ENCODE results near the gene NR2F1.
A peak's percentile ranks its signal among the peaks of the same experiment; 100 is the strongest.

The NR2F1 gene

DNA sequence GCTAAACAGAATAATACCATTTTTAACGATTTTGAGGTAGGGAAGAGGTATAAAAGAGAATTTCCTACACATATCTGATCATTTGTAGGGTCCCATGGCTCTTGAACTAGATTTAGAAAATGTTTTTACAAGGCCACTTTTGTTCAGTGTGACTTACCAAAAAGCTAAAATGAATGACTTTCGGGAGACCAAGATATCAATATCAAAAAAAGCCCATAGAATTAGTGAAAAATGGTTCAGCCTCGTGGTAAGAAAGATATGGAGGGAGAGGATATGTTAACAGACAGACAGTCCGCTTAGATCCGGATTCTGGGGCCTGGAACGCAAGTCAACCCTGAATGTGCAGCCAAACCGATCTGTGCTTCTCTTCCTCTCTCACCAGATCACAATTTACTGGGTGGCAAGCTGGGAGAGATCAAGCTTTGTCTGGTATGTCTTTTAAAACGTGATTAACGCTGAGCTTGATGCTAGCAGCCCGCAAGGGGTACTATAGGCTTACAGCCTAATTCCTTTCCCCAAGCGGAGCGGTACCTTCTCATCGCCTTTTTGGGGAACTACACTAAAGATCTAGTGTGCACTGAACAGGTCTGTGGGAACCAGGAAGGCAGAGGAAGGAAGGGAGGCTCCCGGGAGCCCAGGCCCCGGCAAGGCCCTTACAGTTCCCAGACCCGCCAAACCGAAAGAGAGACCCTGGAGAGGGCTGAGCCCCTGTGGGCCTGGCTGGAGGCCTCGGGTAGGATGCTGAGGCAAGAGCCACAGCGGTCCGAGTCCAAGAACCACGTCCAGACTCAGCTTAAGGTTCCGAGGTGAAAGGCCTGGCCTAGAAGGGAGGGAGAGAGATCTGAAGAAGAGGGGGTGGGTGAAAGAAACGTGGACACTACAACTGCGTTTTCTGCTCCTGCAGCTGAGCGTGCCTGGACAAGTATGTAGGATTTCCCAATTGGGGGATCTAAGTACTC is 4.9 kb upstream of the NR2F1 start:
- no peak for DNase-seq

DNA sequence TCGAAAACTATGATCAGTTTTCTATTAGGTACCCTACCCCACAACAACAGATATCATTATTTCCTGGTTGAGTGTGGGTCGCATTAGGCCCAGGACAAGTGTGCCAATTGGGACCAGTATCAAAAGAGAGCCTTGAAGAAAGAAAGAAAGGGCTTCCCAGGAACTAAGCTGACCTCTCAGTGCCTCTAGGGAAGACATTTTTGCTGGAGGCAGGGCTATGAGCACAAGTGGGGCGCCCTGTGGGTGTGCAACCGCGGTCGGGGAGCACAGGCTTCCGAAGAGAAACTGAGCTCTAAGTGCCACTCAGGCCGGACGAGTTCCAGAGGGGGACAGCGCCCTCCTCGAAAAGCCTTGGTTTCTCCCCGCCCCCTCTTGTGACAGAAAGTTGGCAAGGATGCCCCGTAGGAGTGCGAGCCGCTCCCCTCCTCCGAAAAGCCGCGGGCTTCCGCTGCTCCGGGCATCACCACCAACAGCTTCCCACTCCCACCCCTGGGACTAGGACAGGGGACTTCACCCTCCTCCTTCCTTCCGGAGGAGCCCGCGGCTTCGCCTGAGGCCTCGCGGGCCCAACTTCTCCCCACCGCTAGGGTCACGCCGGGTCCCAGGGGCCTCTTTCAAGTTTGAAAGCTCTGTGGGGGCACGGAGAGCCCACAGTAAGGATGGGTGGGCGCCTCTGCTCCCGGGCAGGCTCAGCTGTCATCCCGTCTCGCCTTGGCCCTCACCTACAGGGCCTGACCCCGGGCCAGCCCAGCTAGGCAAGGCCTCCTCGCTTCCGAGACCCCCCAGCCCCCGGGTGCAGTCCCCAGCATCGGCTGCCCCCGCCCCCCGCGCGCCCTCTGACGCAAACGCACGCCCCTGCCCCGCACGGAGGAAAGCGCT is 4.0 kb upstream of the NR2F1 start:
- DNase-seq = peak in 1 of 6 experiments; percentile 16

DNA sequence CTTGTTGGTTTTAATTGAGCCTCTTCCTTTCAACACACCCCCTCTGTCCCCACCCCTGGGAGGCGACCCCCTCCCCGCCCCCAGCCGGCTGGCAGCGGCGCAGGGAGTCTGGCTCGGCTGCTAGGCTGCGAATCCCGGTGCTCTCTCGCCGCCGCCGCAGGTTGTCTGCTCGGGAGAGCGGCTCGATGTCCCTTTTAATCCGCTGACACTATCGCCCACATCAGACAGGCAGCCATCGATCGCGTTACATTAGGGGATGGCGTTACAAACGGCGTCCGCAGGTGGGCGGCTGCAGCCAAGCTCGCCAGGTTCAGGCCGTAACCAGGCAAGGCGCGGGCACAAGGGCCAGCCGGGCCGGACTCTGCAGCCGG is 3.3 kb upstream of the NR2F1 start:
- DNase-seq = peak in 1 of 6 experiments; percentile 26

DNA sequence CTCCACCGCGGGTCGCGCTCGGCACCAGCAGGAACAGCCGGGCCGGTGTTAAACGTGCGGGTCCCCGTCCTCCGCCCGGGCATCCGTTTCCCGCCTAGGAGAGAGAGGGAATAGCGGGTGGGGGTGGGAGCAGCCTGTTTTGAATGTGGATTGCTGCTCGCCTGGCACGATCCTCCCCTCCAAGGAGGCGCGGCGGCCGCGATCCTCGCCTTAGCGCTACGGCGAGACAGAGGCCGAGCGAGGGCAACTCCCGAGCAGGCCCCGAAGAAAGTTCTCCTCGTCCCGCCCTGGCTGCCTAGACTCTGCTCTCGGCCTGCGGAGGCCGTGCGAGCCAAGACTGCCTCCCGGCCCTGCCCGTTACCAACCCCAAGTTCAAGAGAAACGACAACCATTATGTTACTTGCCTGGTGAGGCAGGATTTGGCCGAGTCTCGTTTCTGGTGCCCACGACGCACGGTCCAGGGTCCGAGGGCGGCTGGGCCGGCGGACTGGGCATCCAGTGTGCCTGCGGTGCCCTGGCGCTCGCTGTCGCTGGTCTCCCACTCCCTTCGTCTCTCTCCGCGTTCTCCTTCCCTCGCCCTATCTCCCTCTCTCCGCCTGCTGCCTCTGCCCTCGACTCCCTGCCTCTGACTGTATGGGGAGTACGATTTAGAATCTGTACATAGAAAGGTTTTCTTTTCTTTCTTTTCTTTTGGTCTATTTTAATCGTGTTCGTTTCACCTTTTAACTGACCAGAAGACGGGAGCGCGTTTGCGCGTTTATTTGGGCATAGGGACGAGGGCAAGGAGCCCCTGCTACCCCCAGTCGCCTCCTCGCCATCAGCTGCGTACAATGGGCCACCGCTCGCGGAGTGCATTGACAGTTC is 2.7 kb upstream of the NR2F1 start:
- no peak for DNase-seq

DNA sequence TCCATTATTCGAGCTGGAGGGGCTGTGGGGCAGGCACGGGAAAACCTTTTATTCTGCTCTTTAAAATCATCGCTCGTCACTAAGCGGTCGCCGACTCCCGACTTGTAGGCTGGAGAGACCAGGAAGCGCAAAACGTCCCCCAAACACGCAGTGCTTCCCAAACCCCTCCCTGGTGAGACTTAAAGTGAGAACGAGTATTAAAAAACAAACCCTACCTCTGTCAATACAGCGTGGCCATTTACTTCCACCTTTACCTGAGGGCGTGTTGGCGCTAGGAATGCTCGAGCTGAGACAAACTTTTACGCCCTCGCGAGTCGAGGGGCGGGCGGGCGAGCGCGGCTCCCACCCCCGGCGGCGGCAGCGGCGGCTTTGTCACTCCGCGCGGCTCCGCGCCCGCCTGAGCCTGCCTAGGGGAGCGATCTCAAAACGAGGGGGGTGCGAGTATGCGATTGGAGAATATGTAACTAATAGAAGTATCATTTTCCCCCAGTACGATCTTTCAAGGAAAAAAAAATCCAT is 2.0 kb upstream of the NR2F1 start, which contains the start of gene NR2F1-AS1:
TSS of gene NR2F1-AS1 (minus strand) at position 293 of the 519 bp plus-strand sequence.
- no peak for DNase-seq

DNA sequence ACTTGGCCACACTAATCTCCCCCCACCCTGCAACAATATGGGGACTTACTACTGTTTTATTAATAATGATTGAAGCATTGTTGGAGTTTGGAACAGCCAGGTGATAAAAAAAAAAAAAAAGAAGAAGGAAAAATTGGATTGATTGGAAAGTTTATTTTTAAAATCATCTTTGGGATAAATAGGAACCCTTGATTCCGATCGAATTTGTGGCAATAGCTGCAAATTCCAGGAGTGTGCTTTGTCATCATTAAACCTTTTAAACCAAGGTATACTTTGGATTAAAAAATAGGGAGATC is 907 bp upstream of the NR2F1 start:
- DNase-seq = no peak

DNA sequence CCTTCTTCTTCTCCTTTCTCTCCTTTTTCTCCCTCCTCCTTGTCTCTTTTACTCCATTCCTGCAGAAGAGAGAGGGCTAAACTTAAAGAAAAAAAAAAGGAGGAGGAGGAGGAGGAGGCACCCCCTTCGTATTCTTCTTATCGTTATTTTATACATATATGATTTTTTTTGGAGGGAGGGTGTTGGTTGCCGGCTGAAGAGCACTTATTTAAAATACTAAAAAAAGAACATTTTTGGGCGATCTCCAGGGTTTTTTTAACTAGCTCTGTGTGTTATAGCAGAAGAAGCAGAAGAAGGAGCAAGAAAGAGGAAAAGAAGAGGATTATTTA is 381 bp downstream of the NR2F1 start:
- peak in 1 of 6 experiments; percentile 38 for DNase-seq

DNA sequence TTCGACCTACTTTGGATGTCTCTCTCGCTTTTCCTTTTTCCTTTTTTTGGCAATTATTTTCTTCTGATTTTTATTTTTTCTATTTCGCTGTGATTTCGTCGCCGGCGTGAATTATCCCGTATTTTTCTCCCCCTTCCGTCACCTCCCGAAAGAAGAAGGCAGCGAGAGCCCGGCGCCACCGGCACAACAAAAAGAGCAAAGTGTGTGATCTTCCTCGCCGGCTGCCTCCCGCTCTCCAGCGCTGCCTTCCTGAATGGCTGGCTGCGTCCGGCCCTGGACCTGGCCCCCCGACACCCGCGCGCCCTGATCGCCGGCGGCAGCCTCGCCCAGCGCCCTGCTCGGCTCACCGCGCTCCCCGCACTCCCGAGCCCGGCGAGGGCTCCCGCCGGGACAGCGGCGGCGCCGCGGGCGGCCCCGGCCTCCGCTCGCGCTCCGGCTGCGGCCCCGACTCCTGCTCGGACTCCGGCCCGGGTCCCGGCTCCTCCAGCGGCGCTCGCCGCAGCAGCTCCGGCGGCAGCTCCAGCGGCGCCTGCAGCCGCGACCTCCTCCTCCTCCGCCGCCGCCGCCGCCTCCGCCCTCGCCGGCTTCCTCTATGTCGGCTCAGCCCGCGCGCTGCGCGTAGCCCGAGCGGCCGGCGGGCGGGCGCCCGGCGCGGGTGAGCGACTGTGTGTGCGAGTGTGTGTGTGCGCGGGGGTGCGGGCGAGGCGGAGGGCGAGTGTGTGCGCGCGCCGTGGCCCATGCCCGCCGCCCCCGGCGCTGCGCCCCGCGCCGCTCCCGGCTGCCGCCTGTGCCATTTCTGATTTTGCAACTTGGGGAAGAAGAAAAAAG is 960 bp downstream of the NR2F1 start:
- DNase-seq = peak in 2 of 6 experiments; percentile 12 to 28

DNA sequence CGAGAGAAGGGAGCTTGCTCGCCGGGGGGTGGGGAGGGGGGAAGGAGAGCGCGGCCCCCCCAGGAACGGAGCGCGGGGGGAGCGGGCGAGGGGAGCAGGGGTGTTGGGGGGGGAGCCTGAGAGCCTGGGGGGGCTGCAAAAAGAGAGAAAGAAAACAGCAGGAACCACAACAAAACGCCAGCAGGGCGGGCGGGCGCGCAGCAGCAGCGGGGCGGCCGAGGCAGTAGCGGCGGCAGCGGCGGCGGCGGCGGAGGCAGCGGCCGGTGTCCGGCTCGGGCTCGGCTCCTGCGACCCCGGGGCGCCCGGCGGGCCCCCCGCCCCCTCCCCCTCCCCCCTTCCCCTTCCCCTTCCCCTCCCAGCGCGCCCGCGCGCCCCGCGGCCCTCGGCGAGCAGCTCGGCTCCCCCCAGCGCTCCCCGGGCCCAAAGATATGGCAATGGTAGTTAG is 1.6 kb downstream of the NR2F1 start:
- DNase-seq = no peak

DNA sequence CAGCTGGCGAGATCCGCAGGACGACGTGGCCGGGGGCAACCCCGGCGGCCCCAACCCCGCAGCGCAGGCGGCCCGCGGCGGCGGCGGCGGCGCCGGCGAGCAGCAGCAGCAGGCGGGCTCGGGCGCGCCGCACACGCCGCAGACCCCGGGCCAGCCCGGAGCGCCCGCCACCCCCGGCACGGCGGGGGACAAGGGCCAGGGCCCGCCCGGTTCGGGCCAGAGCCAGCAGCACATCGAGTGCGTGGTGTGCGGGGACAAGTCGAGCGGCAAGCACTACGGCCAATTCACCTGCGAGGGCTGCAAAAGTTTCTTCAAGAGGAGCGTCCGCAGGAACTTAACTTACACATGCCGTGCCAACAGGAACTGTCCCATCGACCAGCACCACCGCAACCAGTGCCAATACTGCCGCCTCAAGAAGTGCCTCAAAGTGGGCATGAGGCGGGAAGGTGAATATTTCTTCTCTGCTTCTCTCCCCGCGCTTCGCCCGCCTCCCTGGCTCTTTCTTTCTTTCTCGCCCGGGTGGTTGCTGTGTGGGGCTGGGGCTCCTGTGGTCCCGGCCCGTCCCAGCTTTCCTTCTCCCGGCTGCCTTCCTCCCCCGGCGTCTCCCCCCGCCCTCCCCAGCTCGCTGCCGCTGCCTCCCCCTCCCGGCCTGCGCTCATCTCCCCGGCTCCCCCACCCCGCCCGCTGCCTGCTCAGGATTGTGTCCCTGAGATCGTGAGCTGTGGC is 2.2 kb downstream of the NR2F1 start:
- DNase-seq = peak in 1 of 6 experiments; percentile 20

DNA sequence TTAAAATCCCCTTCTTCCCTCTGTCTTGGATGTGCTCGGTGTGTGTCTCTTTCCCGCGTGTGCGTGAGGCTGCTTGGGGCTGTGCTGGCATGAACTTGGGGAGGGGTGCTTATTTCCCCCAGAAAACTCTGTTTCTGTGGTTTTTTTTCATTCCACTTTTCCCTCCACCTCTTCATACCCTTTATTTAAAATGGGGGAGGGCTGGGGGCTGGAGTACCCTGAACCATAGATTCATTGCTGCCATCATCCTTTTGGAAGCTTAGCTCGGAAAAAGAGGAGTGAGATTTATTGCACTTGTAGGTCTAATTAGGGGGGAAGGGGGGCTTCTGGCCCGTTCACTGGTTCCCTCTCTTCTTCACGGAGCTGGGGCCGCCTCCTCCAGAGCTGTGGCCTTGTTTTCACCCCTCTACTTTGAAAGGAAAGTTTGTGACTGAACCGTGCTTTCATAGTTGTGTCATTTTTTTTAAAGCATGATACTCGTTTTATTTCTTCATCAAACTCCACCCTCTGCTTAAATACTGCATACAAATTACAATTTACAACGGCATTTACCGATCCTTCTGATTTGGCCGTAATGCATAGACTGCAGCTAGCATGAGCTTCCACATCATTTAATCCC is 2.9 kb downstream of the NR2F1 start:
- no peak for DNase-seq

DNA sequence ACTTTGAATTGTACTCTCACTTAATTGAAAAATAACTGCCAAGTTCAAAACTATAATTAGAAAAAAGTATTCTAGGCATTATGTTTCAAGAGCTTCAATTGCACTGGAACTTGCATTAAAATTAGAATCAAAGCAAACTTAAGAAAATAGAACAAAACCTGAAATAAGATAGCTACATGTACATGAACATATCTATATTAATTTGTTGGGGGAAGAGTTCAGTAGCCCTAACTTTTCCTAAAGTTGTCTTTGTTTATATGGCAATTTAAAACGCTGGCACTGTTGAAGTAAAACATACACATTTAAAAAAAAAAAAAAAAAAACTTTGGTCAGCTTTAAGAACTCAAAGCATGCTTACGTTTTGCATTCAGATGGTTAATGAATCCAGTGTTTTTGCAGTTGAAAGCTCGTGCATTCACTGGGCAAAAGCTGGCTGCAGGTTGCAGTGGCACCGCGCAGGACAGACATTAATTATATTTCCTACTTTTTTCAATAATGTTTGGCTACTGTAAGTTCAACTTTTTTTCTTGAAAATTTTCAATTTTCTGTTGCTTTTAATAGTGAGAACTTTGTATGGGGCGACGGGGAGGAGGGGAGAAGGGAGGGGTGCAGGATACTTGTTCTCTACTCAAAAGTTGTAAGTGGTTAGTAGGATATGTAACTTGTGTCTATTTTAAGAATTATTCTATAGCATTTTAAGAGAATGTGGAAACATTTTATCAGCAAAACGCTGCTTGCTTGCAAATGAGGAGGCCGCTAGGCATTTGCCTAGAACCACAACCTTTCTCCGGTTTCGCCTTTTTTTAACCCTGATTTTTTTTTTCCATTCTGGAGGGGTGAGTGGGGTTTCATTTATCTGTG is 3.9 kb downstream of the NR2F1 start:
- no peak for DNase-seq

DNA sequence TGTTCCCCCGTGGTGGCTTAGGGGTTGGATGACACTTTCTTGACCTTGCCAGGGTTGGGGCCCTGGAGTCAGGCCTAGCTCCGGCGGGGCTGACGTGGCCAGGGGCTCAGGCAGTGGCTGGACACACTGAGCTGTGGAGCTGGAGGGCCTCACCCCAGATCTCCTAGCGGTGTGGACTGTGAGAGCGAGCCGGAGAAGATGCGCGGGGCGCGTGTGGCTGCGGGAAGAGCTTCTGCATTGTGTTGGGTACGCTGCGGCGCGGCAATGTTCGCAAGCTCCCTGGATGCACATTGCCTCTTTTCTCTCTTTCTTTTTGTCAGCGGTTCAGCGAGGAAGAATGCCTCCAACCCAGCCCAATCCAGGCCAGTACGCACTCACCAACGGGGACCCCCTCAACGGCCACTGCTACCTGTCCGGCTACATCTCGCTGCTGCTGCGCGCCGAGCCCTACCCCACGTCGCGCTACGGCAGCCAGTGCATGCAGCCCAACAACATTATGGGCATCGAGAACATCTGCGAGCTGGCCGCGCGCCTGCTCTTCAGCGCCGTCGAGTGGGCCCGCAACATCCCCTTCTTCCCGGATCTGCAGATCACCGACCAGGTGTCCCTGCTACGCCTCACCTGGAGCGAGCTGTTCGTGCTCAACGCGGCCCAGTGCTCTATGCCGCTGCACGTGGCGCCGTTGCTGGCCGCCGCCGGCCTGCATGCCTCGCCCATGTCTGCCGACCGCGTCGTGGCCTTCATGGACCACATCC is 4.8 kb downstream of the NR2F1 start:
- DNase-seq = no peak

DNA sequence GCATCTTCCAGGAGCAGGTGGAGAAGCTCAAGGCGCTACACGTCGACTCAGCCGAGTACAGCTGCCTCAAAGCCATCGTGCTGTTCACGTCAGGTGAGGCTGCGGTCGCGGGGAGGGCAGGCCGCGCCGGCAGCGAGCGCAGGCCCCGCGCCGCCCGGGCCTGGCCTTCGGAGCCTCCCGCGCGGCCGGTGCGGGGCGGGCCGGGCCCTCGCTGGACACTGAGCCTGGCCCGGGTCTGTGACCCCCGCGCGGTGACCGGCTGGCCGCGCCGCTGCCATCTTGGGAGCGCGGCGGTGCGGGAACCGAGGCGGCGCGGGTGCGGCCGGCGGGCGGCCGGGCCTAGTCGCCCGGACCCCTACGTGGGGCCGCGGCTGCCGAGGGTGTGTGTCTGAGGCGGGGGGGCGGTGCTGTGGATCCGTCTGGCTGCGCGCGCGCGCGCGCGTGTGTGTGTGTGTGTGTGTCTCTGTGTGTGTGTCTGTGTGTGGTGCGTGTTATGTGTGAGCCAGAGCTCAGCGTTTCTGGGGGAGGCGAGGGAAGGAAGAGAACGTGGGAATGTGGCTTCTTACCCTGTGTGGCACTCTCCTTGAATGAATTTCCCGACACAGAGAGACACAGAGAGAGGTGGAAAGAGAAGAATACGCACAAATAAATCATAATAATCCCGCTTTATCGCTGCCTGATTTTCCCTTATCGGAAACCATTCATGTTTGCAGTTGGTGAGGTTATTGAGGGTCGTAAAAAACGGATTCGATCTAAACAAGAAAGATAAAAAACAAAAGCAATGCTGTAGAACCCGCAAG is 5.5 kb downstream of the NR2F1 start:
- no peak for DNase-seq

DNA sequence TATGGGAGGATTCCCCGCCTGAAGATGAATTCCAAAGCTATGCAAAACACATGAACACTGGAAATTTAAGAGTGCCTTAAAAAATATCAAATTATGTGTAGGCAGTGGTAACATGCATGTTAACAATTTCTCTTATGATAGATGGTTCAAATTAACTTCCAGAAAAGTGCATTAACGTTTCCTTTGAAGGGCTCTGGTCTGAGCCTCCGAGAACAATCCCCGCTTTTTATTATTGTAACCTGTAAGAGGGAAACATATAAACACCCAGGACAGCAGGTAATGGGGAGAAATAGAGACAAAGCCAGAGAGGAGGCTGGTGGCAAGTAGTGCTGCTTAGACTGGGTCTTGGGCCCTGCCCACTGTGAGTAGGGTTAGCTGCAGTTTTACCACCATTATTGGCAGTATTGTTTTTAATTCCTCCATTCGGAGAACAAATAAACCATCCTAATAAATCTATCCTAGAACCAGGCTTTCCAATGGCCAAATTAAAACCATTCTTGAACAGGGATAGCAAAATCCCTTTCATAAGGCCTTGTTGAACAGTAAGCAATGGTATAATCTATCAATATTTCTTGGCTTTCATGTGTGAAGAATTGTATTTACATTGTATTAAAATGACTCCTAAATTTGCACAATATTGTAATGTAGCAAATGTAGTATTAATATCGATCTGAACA is 6.3 kb downstream of the NR2F1 start:
- DNase-seq = no peak

DNA sequence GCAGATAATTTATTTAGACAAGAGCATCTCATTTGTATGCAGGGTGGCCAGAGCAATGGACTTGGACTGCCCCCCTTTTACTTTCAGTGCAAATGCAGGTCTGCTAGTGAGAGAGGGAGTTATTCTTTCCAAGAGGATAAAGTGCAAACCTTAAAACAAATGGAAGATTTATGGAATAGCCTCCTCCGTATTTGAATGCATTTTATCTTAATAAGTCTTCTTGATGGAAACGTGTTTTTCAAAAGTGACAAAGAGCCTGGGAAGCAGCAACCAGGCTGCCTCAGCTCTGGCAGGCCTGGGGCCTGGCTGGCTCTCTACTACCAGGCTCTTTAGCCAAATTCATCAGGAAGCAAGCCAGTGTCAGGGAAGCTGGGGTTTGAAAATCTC is 6.8 kb downstream of the NR2F1 start:
- DNase-seq = no peak

DNA sequence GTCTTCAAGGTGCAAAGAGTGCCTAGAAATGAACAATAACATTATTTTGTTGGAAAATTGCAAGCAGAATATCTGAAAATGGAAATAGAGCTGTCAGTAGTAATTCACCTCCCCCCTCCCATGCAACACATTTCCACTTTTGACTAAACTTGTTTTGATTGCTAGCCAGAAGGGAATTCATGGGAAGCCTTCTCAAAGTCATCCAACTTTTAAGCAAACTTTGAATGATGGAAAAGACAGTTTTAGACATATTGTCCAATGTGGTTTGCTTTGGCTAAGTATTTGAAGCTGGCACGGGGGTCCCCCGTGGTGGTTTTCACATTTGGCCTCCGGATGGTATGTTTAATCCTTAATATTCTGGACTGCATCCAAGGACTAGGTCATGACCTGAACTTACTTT is 7.5 kb downstream of the NR2F1 start:
- no peak for DNase-seq
